ENCODE data around the gene DIDO1.

The DIDO1 gene

DNA sequence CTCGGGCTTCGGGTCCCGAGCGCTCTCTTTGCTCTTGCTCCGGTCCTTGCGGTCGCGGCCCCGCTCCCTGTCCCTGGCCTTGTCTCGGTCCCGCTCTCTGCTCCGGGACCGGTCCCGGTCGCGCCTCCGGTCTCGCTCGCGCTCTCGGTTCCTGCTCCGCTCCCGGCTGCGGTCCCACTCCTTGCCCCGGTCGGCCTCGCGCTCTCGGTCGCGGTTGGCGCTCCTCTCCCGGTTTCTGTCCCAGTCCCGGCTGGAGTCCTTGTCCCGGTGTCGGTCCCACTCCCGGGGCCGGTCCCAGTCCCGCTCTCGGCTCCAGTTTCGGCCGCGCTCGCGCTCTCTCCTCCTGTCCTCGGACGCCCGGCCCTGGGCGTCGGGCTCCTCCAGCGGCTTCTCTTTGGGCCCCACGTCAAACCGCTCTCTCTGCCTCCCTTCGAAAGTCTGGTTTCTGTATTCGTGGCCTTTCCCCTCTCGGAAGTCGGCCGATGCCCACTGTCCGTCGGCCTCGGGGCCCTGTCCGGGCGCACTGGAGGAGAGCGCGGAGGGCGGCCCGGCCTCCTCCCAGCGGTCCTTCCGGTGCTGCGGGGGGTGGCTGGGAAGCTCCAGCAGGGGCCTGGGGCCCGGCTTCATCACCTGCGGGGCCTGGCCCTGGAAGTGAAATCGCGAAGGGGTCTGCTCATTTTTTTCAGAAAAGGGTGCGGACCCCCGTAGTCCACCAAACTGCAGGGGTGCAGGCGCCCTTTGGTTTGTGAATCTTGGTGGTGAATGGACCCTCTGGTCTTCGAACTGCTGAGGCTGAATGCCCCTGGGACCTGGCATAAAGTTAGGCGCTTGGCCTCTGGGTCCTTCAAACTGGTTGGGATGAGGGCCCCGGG is 46.8 kb downstream of the DIDO1 start:
- no peak overlapping the region for H3K27ac ChIP-seq
- H3K4me3 ChIP-seq = no peak overlapping the region
- no peak for DNase-seq (ENCODE audit: low spot score)
- TF ChIP-seq CTCF (IDR thresholded peaks at IDR 0.05) = no peak

DNA sequence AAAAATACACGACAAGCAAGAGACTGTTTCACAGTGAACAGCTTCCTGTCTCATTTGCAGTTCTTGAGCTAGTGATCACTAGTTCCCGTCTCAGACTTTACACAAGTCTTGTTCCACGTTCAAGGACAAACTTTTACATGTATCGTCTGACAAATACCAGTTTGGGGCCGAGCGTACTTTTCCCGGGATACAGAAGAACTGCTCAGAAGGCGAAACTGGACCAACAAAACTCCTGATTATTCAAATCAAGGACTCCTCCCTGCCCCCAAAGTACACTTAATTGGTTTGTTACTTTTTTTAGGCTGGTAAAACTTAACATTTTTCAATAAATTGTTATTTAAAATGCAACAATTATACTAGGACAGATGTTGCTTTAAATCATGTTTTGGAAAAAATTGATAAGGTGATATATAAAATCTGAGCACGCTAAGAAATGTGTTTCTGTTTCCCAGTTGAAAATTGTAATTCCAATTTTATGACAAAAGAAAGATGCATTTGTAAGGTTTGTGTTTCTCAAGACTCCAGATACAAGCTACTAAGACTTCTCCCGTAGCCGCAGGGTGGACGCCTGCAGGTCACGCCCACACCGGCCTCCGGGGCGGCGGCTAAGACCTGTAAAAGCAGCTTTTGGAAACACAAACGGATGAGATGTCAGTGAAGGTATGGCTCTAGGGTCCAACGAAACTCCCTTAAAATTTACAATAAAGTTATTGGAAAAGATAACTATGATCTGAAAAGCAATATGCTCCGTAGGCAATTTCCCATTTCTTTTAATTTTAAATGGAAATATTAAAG is 47.9 kb downstream of the DIDO1 start:
- TF ChIP-seq CTCF (IDR thresholded peaks at IDR 0.05) = no peak
- H3K4me3 ChIP-seq = no peak overlapping the region
- no peak for DNase-seq (ENCODE audit: low spot score)
- H3K27ac ChIP-seq = no peak overlapping the region

- DNase-seq (ENCODE audit: low spot score) = peak; percentile 87
- no peak for TF ChIP-seq CTCF (IDR thresholded peaks at IDR 0.05)
- H3K27ac ChIP-seq = peak overlapping the region; percentile 68 to 75
Measured at GRCh38 chr20:62876902-62877816, 49.1 kb downstream of the DIDO1 start.

DNA sequence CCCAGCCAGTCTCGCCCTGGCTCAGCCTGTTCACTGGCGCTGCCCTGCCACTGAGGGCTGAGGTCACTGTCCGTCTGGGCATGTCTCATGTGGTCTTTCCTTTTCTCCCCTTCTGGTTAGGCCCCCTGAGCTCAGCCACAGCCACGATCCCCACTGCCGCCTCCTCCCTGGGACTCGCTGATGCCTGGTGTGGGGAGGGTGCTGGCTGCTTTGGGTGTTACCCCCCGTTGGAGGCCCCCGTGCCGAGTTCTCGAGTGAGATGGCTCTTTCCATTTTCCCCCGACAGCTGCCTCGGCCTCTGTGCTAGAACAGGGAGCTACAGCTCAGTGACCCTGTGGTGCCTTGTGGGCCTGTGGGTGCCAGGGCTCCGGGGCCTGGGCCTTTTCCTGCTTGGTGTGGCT is 49.8 kb downstream of the DIDO1 start:
- no peak overlapping the region for H3K4me3 ChIP-seq
- peak overlapping the region; percentile 68 to 75 for H3K27ac ChIP-seq
- TF ChIP-seq CTCF (IDR thresholded peaks at IDR 0.05) = no peak
- DNase-seq (ENCODE audit: low spot score) = no peak

More at GRCh38 chr20:62876902-62877816, 49.1 kb downstream of the DIDO1 start:
- H3K4me3 ChIP-seq = peak overlapping the region; percentile 8

GRCh38 chr20:62875419-62876361 is 50.6 kb downstream of the DIDO1 start:
- peak; percentile 31 for TF ChIP-seq CTCF (IDR thresholded peaks at IDR 0.05)
- peak overlapping the region; percentile 47 for H3K4me3 ChIP-seq
- H3K27ac ChIP-seq = peak overlapping the region; percentile 57 to 75
- DNase-seq (ENCODE audit: low spot score) = peak; percentile 87

DNA sequence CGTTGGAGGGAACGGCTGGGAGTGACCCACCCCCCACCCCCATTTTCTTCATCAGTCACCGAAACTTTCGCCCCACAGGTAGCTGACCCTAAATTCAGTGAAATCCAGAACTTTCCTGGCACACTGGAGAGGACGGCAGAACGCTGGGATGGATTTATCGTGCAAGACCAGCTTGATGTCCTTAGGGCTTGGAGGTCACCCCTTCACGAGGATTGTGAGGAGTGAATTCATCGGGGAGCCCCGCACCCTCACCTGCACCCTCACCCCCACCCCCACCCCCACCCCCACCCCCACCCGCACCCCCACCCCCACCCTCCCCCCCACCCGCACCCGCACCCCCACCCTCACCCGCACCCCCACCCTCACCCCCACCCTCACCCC is 51.4 kb downstream of the DIDO1 start:
- Histone ChIP-seq H3K4me3 (no peak overlapping the region), H3K27ac (no peak overlapping the region)
- no peak for TF ChIP-seq CTCF (IDR thresholded peaks at IDR 0.05)
- DNase-seq (ENCODE audit: low spot score) = no peak

Measured in coronary artery (tissue), 2 donors.